HUES6 (cell line): ENCODE data around the gene TOGARAM2.

ENCODE experiments used
- H3K27ac ChIP-seq: 2 replicates; pipeline ENCODE4 v1.7.0; 2013; ENCODE audit warnings: low read depth, mild to moderate bottlenecking, low read length, inconsistent platforms
- H3K27me3 ChIP-seq: 2 replicates; pipeline ENCODE4 v1.6.1; 2013; ENCODE audit warnings: low read length; ENCODE audit not compliant: control insufficient read depth, insufficient read depth
- H3K36me3 ChIP-seq: 2 replicates; pipeline ENCODE4 v1.6.1; 2013; ENCODE audit warnings: low read length; ENCODE audit not compliant: control insufficient read depth, insufficient read depth
- H3K4me1 ChIP-seq: 2 replicates; pipeline ENCODE4 v1.6.1; 2013; ENCODE audit warnings: low read length; ENCODE audit not compliant: control insufficient read depth, insufficient read depth
- H3K4me3 ChIP-seq: 2 replicates; pipeline ENCODE4 v1.5.1; 2013; ENCODE audit warnings: low read depth, low read length
- H3K9ac ChIP-seq: one replicate; pipeline ENCODE4 v1.6.1; 2013; ENCODE audit warnings: mild to moderate bottlenecking, low read length
- H3K9me3 ChIP-seq: 2 replicates; pipeline ENCODE4 v1.6.1; 2013; ENCODE audit warnings: low read depth, low read length; ENCODE audit not compliant: control insufficient read depth, insufficient read depth

The TOGARAM2 gene

DNA sequence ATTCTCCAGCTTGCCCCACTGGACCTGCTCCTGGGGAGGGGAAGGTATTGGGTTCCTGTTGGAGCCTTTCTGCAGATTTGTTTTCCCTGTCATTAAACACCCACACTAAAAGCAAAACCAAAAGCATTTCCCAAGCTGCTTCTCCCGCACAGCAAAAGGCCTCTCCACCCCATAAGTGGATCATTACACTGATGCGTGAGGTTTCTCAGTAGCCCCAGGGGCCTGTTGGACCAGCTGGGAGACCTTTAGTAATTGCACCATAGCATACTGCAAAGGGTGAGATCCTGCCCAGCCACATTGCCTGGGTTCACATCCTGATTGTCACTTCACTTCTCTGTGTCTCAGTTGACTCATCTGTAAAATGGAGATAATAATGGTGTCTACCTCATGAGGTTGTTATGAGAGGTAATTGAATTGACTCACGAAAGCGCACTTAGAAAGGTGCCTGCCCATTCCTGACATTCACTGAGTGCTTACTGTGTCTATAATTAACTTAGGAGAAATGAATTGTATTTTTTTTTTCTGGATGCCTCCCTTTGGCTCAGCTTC, 43.9 kb downstream of the TOGARAM2 start:
- Histone ChIP-seq H3K4me3 (no peak overlapping the region), H3K9me3 (no peaks in the 10 kb centered on the region), H3K4me1 (peaks cover 7% of the 10 kb centered on the region; the same call in 1 of the 2 replicates), H3K36me3 (no peaks in the 10 kb centered on the region), H3K27ac (no peak overlapping the region), H3K9ac (no peak overlapping the region), H3K27me3 (no peaks in the 10 kb centered on the region)

GRCh38 chr2:29025711-29026110, 44.6 kb downstream of the TOGARAM2 start:
- H3K4me3 ChIP-seq, result no peak overlapping the region
- H3K9me3 ChIP-seq, result no peaks in the 10 kb centered on the region
- H3K9ac ChIP-seq, result no peak overlapping the region
- H3K27me3 ChIP-seq, result no peaks in the 10 kb centered on the region
- H3K27ac ChIP-seq, result no peak overlapping the region
- peaks cover 7% of the 10 kb centered on the region; the same call in 1 of the 2 replicates for H3K4me1 ChIP-seq
- no peaks in the 10 kb centered on the region for H3K36me3 ChIP-seq

DNA sequence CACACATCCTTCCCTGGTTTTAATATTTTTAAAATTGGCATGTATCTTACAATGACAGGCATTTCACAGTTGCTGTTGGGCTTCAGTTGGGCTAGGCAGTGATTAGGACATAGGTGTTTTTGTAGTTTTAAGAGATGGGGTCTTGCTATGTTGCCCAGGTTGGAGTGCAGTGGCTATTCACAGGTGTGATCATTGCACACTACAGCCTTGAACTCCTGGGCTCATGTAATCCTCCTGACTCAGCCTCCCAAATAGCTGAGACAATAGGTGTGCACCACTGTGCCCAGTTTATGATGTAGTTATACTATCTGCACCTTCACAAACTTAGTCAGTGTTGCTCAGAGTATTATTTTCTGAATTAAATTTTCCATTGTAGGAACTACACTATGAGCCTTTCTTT, 49.9 kb downstream of the TOGARAM2 start:
- peaks cover 12% of the 10 kb centered on the region for H3K4me1 ChIP-seq
- H3K4me3 ChIP-seq, result no peak overlapping the region
- H3K27me3 ChIP-seq, result no peaks in the 10 kb centered on the region
- no peak overlapping the region for H3K27ac ChIP-seq
- H3K9ac ChIP-seq, result no peak overlapping the region
- H3K9me3 ChIP-seq, result no peaks in the 10 kb centered on the region
- no peaks in the 10 kb centered on the region for H3K36me3 ChIP-seq

GRCh38 chr2:29032189-29032588, 51.1 kb downstream of the TOGARAM2 start:
- Histone ChIP-seq H3K4me3 (no peak overlapping the region), H3K9ac (no peak overlapping the region), H3K27ac (no peak overlapping the region), H3K4me1 (peaks cover 12% of the 10 kb centered on the region), H3K36me3 (no peaks in the 10 kb centered on the region), H3K27me3 (no peaks in the 10 kb centered on the region), H3K9me3 (no peaks in the 10 kb centered on the region)

GRCh38 chr2:29033172-29033571, 52.1 kb downstream of the TOGARAM2 start:
- Histone ChIP-seq H3K27me3 (no peaks in the 10 kb centered on the region), H3K9me3 (no peaks in the 10 kb centered on the region), H3K4me1 (peaks cover 12% of the 10 kb centered on the region), H3K4me3 (no peak overlapping the region), H3K27ac (no peak overlapping the region), H3K9ac (no peak overlapping the region), H3K36me3 (no peaks in the 10 kb centered on the region)

DNA sequence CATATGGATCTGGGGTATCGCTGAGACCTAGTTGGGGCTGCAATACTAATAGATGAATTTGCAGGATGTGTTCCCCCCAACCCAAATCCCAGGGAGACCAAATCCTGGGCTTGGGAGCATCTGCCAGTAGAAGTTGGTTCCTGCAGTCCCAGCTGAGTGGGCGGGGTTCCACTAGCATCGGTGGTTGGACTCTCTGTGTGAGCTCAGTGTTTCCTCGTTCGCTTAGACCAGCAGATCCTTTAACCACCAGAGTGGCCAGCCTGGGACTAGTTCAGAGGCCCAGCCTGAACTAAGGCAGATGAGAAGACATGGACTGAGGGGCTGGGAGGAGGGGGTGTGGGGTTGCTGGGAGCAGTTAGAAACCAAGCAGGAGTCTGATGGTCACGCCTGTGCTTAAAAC, 52.6 kb downstream of the TOGARAM2 start:
- no peaks in the 10 kb centered on the region for H3K36me3 ChIP-seq
- H3K4me3 ChIP-seq, result no peak overlapping the region
- peaks cover 12% of the 10 kb centered on the region for H3K4me1 ChIP-seq
- no peak overlapping the region for H3K27ac ChIP-seq
- H3K9ac ChIP-seq, result no peak overlapping the region
- no peaks in the 10 kb centered on the region for H3K27me3 ChIP-seq
- H3K9me3 ChIP-seq, result no peaks in the 10 kb centered on the region

DNA sequence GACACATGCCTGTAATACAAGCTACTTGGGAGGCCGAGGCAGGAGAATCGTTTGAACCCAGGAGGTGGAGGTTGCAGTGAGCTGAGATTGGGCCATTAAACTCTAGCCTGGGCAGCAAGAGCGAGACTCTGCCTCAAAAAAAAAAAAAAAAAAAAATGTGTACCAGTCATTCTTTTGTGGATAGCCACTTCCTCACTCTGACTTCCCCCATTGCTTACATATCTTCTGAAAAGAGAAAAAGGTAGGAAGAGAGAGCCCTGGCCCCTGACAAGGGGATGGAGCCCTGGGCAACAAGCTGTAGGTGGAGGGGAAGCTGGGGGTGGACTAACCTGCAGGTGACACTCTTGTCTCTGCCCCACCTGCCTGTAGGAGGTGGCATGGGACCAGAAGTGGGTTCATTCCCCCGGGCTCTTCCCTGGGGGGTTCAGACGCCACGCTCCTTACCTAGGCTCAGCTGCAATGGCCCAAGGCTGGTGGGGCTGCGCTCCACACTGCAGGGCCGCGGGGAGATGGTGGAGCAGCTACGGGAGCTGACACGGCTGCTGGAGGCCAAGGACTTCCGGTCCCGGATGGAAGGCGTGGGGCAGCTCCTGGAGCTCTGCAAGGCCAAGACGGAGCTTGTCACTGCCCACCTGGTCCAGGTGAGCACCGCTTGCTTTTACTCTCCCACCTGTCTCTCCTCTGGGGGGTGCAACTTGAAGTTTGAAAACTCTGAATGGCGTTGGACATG, 54.1 kb downstream of the TOGARAM2 start:
- no peaks in the 10 kb centered on the region for H3K36me3 ChIP-seq
- H3K9ac ChIP-seq, result no peak overlapping the region
- no peaks in the 10 kb centered on the region for H3K27me3 ChIP-seq
- peaks cover 12% of the 10 kb centered on the region for H3K4me1 ChIP-seq
- no peaks in the 10 kb centered on the region for H3K9me3 ChIP-seq
- H3K27ac ChIP-seq, result no peak overlapping the region
- H3K4me3 ChIP-seq, result no peak overlapping the region

DNA sequence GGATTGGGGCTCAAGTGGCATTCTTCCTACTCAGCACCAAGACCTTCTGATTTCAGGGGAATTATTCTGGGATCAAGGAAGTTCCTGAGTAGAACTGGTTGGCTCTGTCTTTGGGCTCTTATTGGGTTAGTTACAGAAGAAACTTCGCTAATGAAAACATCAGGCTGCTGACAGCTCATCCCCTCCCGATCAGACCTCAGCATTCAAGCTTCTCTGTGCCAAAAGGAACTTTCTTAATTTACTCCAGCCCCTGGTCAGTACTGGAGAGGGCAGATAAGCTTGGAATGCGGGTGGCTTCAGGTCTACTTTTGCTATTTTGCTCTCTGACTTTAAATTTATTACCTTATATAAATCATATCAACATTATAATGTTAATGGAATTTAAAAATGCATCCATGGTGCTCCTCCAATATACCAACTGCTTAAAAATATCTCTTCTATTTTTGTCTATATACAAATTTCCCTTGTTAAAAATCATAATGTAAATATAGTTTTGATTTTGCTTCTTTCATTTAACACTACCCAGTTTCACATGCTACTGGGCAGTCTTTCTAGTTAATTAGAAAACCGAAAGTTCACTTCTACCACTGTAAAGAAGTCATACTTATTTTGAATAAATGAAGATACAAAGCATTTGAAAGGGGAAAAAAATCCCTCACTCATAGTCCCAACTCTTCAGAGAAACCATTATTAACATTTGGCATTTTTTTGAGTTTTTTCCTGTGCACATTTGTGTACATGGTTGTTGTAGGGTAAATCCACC, 58.8 kb downstream of the TOGARAM2 start:
- H3K27me3 ChIP-seq, result no peaks in the 10 kb centered on the region
- H3K27ac ChIP-seq, result no peak overlapping the region
- H3K36me3 ChIP-seq, result no peaks in the 10 kb centered on the region
- no peak overlapping the region for H3K9ac ChIP-seq
- H3K9me3 ChIP-seq, result no peaks in the 10 kb centered on the region
- 0 out of 2 replicates have a peak, but pooled peaks cover 3% of the 10 kb centered on the region for H3K4me1 ChIP-seq
- no peak overlapping the region for H3K4me3 ChIP-seq

DNA sequence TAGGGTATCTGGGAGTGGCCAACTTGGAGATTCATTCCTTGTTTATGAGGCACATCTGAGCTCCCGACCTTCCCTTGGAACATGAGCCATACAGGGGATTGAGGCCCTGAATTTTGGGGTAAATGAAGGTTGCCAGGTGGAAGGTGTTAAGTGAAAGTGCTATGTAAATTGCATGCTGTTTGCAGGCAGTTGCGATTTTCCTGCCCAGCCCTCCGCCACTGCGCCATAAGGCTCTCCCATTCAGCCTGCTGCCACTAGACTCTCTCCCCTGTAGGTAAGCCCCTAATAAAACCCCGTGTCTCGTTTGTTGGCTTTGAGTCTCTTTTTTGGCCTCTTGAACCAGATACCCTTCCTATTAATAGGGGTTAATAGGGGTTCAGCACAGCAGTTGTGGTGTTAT, 59.5 kb downstream of the TOGARAM2 start:
- H3K27me3 ChIP-seq, result no peaks in the 10 kb centered on the region
- H3K9me3 ChIP-seq, result no peaks in the 10 kb centered on the region
- H3K4me3 ChIP-seq, result no peak overlapping the region
- no peaks in the 10 kb centered on the region for H3K36me3 ChIP-seq
- 0 out of 2 replicates have a peak, but pooled peaks cover 3% of the 10 kb centered on the region for H3K4me1 ChIP-seq
- H3K9ac ChIP-seq, result no peak overlapping the region
- H3K27ac ChIP-seq, result no peak overlapping the region

DNA sequence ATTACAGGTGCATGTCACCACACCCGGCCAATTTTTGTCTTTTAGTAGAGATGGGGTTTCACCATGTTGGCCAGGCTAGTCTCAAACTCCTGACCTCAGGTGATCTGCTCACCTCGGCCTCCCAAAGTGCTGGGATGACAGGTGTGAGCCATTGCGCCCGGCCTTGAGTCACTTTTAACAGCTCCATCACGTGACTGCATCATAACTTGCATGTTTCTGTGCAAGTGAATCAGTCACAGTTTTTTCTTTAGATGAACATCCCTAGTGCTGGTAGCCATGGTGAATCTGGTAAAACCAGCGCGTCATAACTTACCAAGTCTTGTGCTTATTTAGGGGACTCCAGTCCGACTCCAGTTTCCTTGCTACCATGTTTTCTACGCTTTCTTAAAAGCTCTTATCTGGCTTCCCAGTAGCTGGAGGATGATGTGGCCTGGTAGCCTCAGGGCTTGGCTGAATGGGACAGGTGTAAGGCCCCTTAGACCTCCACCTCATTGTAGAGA, 60.1 kb downstream of the TOGARAM2 start:
- Histone ChIP-seq H3K4me1 (0 out of 2 replicates have a peak, but pooled peaks cover 3% of the 10 kb centered on the region), H3K4me3 (no peak overlapping the region), H3K36me3 (no peaks in the 10 kb centered on the region), H3K9me3 (no peaks in the 10 kb centered on the region), H3K27me3 (no peaks in the 10 kb centered on the region), H3K9ac (no peak overlapping the region), H3K27ac (no peak overlapping the region)

DNA sequence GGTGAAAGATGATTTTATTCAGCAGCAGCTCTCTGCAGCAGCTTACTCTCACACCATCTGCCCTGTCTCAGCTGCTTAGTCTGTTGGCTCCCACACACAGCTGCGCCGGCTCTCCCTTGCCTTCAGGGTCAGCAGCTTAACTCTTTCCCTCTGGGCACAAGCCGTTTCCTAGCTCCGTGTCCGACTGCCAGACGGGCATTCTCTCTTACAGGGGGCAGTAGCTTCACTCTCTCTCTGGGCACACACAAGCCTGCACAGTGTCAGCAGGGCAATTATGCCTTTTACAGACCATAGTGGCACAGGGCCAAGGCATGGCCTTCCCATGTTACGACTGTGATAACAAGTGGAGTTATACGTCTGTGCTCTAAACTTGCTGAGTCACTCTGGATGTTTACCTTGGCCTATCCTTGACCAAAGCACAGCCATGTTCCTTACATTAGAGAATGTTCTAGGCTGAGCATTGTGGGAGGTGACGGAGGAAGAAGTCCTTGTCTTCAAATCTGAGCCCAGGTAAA, 61.5 kb downstream of the TOGARAM2 start:
- Histone ChIP-seq H3K36me3 (no peaks in the 10 kb centered on the region), H3K9me3 (no peaks in the 10 kb centered on the region), H3K9ac (no peak overlapping the region), H3K4me1 (0 out of 2 replicates have a peak, but pooled peaks cover 3% of the 10 kb centered on the region), H3K27ac (no peak overlapping the region), H3K4me3 (no peak overlapping the region), H3K27me3 (no peaks in the 10 kb centered on the region)
